Measurements from ENCODE around the gene CEP128. TPM values are rescaled to one million over a fixed set of nuclear protein-coding genes. Genes with fewer than 3 reads are reported as not detected.

Gene CEP128
- total RNA-seq, 1 experiment from 2014 or later = 12.0 TPM

DNA sequence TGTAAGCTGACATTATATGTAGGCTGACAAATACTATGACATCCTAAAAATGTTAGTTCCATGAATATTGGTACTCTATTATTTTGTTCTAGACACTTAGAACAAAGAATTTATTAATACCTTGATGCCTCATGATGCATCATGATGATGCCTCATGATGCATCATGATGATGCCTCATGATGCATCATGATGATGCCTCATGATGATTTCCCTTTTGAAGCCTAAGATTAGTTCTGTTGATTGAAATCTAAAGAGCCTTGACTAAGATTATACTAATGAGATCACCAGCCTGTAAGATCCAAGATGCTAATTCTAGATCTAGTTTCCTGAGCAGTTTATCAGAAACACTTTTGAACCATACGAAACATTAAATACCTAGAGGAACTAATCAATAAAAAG is 4.6 kb upstream of the CEP128 start:
- H3K36me3 Mint-ChIP-seq = no peaks in the 10 kb centered on the region
- no peak overlapping the region for H3K4me3 Mint-ChIP-seq
- peaks cover 12% of the 10 kb centered on the region for H3K4me1 Mint-ChIP-seq
- TF ChIP-seq ATF6 (CRISPR knock-in tag; IDR thresholded peaks at IDR 0.05) (no peak), FOXP4 (CRISPR knock-in tag; IDR thresholded peaks at IDR 0.05) (no peak), GABPB1 (CRISPR knock-in tag; IDR thresholded peaks at IDR 0.05) (no peak), FOXK1 (CRISPR knock-in tag; IDR thresholded peaks at IDR 0.05) (no peak), USF1 (CRISPR knock-in tag; IDR thresholded peaks at IDR 0.05) (no peak), PRRX2 (CRISPR knock-in tag; IDR thresholded peaks at IDR 0.05) (no peak), TCF7 (CRISPR knock-in tag; IDR thresholded peaks at IDR 0.05; ENCODE audit: low read depth) (no peak), OVOL2 (CRISPR knock-in tag; IDR thresholded peaks at IDR 0.05; ENCODE audit: borderline replicate concordance) (no peak), NR1H2 (CRISPR knock-in tag; IDR thresholded peaks at IDR 0.05) (no peak), NFYB (CRISPR knock-in tag; conservative IDR thresholded peaks at IDR 0.05; ENCODE audit: low read depth) (no peak)
- H3K9me3 Mint-ChIP-seq = no peaks in the 10 kb centered on the region
- ChIA-PET POLR2A (no interaction called here), CTCF (no interaction called here)
- no peak overlapping the region for H3K27ac Mint-ChIP-seq
- peaks cover 5% of the 10 kb centered on the region for H3K27me3 Mint-ChIP-seq (ENCODE audit: low read depth)
- DNase-seq (ENCODE audit: low spot score) (no peak), ATAC-seq (no peak)

GRCh38 chr14:80944861-80945617 is 3.5 kb upstream of the CEP128 start:
- ChIA-PET POLR2A (no interaction called here), CTCF (no interaction called here)
- Mint-ChIP-seq H3K27ac (no peak overlapping the region), H3K27me3 (ENCODE audit: low read depth) (no peaks in the 10 kb centered on the region; the same call in 1 of the 2 replicates), H3K9me3 (no peaks in the 10 kb centered on the region), H3K36me3 (no peaks in the 10 kb centered on the region), H3K4me1 (peaks cover 12% of the 10 kb centered on the region), H3K4me3 (no peak overlapping the region)
- ATAC-seq = no peak
- DNase-seq (ENCODE audit: low spot score) = no peak
- TF ChIP-seq HMGA2 (CRISPR knock-in tag; IDR thresholded peaks at IDR 0.05) = no peak
- no peak for TF ChIP-seq ZBTB21 (CRISPR knock-in tag; IDR thresholded peaks at IDR 0.05; ENCODE audit: borderline replicate concordance)
- TF ChIP-seq, protein P1, sequence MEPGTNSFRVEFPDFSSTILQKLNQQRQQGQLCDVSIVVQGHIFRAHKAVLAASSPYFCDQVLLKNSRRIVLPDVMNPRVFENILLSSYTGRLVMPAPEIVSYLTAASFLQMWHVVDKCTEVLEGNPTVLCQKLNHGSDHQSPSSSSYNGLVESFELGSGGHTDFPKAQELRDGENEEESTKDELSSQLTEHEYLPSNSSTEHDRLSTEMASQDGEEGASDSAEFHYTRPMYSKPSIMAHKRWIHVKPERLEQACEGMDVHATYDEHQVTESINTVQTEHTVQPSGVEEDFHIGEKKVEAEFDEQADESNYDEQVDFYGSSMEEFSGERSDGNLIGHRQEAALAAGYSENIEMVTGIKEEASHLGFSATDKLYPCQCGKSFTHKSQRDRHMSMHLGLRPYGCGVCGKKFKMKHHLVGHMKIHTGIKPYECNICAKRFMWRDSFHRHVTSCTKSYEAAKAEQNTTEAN (CRISPR knock-in tag; IDR thresholded peaks at IDR 0.05) = no peak
- no peak for TF ChIP-seq GRHL2 (CRISPR knock-in tag; IDR thresholded peaks at IDR 0.05; ENCODE audit: insufficient replicate concordance, severe bottlenecking)

DNA sequence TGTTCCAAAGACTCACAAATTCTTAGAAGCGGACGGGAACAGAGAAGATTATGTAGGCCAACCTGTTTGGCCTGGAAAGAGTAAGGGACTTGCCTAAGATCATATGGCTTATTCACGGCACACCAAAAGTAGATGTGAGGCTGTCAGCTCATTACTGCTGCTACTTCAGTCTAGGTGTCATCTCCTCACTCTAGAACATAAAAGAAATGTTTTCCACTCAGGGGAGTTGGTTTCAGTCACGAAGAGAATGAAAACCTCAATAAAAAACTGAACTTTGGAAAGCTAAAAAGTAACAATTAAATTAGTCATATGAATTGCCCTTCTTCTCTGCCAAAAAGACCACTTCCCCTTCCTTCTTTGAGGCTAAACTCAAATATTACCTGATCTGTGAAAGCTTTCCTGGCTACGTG is 658 bp upstream of the CEP128 start:
- DNase-seq (ENCODE audit: low spot score) = no peak
- H3K27me3 Mint-ChIP-seq (ENCODE audit: low read depth) = no peaks in the 10 kb centered on the region; the same call in 1 of the 2 replicates
- ChIA-PET CTCF (interaction anchor here (1.0 to 2.6 kb wide), 6 partner anchors 9 to 228 kb away, joined by 4 to 24 read pairs (median 7); partner anchors contain the start of gene TSHR), POLR2A (interaction anchor here (0.8 to 1.3 kb wide), 2 partner anchors 9 to 228 kb away, joined by 3 to 5 read pairs; no protein-coding TSS in a partner anchor)
- H3K27ac Mint-ChIP-seq = peak overlapping the region; percentile 84; the same call in 1 of the 2 replicates
- peak overlapping the region; percentile 90 for H3K4me3 Mint-ChIP-seq
- H3K4me1 Mint-ChIP-seq = peaks cover 12% of the 10 kb centered on the region
- H3K36me3 Mint-ChIP-seq = no peaks in the 10 kb centered on the region
- no peak for ATAC-seq
- H3K9me3 Mint-ChIP-seq = no peaks in the 10 kb centered on the region
- TF ChIP-seq ATF6 (CRISPR knock-in tag; IDR thresholded peaks at IDR 0.05) (no peak), OVOL2 (CRISPR knock-in tag; IDR thresholded peaks at IDR 0.05; ENCODE audit: borderline replicate concordance) (no peak), FOXK1 (CRISPR knock-in tag; IDR thresholded peaks at IDR 0.05) (no peak), FOXP4 (CRISPR knock-in tag; IDR thresholded peaks at IDR 0.05) (no peak), GABPB1 (CRISPR knock-in tag; IDR thresholded peaks at IDR 0.05) (no peak), ZNF121 (CRISPR knock-in tag; IDR thresholded peaks at IDR 0.05) (no peak), PREB (CRISPR knock-in tag; IDR thresholded peaks at IDR 0.05; ENCODE audit: borderline replicate concordance) (no peak), USF2 (CRISPR knock-in tag; IDR thresholded peaks at IDR 0.05) (no peak)

All from WTC11 (cell line).